GM18511 (cell line): Measurements from ENCODE around the gene PLEKHG1.

Experiments used
- ATAC-seq: cut with Tn5 transposase; IDR thresholded peaks from one replicate; pipeline ENCODE4 v1.9.1; 2021; ENCODE audit warnings: mild to moderate bottlenecking, moderate library complexity; ENCODE audit not compliant: unreplicated experiment

Gene PLEKHG1

GRCh38 chr6:150588888-150589499, 10.7 kb upstream of the PLEKHG1 start:
- ATAC-seq = no peak

GRCh38 chr6:150589852-150590251, 9.8 kb upstream of the PLEKHG1 start:
- ATAC-seq = no peak

- no peak for ATAC-seq
These were observed 9.2 kb upstream of the PLEKHG1 start for GRCh38 chr6:150590446-150590845.

GRCh38 chr6:150592377-150592995, 7.2 kb upstream of the PLEKHG1 start:
- no peak for ATAC-seq

GRCh38 chr6:150593119-150593518, 6.6 kb upstream of the PLEKHG1 start:
- ATAC-seq = no peak

- ATAC-seq = no peak
These were observed 3.2 kb upstream of the PLEKHG1 start for GRCh38 chr6:150596439-150596838.

GRCh38 chr6:150598401-150598800, 1.3 kb upstream of the PLEKHG1 start:
- ATAC-seq = no peak

- ATAC-seq = no peak
These were observed 857 bp upstream of the PLEKHG1 start for GRCh38 chr6:150598858-150599198.

GRCh38 chr6:150600010-150600300, 270 bp downstream of the PLEKHG1 start:
- ATAC-seq = peak; percentile 26

- peak; percentile 80 for ATAC-seq
These were observed 774 bp downstream of the PLEKHG1 start for GRCh38 chr6:150600301-150601017.

GRCh38 chr6:150601439-150601838, 1.8 kb downstream of the PLEKHG1 start:
- ATAC-seq = no peak

- no peak for ATAC-seq
These were observed 3.5 kb downstream of the PLEKHG1 start for GRCh38 chr6:150603176-150603575.

GRCh38 chr6:150604467-150604866, 4.8 kb downstream of the PLEKHG1 start:
- ATAC-seq = no peak

- no peak for ATAC-seq
These were observed 5.6 kb downstream of the PLEKHG1 start for GRCh38 chr6:150605333-150605732.

GRCh38 chr6:150606168-150606591, 6.5 kb downstream of the PLEKHG1 start:
- no peak for ATAC-seq

- no peak for ATAC-seq
These were observed 7.1 kb downstream of the PLEKHG1 start for GRCh38 chr6:150606647-150607328.

GRCh38 chr6:150607329-150607650, 7.6 kb downstream of the PLEKHG1 start:
- ATAC-seq = no peak

GRCh38 chr6:150610584-150610983, 10.9 kb downstream of the PLEKHG1 start:
- ATAC-seq = no peak

- no peak for ATAC-seq
These were observed 13.6 kb downstream of the PLEKHG1 start for GRCh38 chr6:150613269-150613668.

- no peak for ATAC-seq
These were observed 16.3 kb downstream of the PLEKHG1 start for GRCh38 chr6:150615967-150616366.

GRCh38 chr6:150616586-150616985, 16.9 kb downstream of the PLEKHG1 start:
- ATAC-seq = no peak

- no peak for ATAC-seq
These were observed 17.4 kb downstream of the PLEKHG1 start for GRCh38 chr6:150617062-150617461.
